NB4 (cell line): ENCODE data around the gene STARD3.

ENCODE experiments used
- DNase-seq: peaks from one replicate; pipeline ENCODE4 v3.0.0; 2010; ENCODE audit warnings: low read depth
- H3K4me3 ChIP-seq: one replicate; pipeline ENCODE4 v1.5.1; 2011; ENCODE audit warnings: mild to moderate bottlenecking, low read depth, low read length, moderate library complexity
- CTCF ChIP-seq: IDR thresholded peaks from one replicate; pipeline ENCODE4 v1.5.1; 2012; ENCODE audit warnings: low read depth, low read length
- MYC ChIP-seq: IDR thresholded peaks from 2 replicates; pipeline ENCODE4 v1.6.1; 2011; ENCODE audit warnings: low read depth, low read length
- POLR2A ChIP-seq: IDR thresholded peaks from 2 replicates; pipeline ENCODE4 v1.6.1; 2011; ENCODE audit warnings: mild to moderate bottlenecking; ENCODE audit not compliant: insufficient read length; ENCODE audit errors: extremely low read depth
- TF ChIP-seq, protein P1 (sequence below): IDR thresholded peaks from 2 replicates; pipeline ENCODE4 v1.6.1; 2011; ENCODE audit warnings: low read depth, low read length

Gene STARD3

DNA sequence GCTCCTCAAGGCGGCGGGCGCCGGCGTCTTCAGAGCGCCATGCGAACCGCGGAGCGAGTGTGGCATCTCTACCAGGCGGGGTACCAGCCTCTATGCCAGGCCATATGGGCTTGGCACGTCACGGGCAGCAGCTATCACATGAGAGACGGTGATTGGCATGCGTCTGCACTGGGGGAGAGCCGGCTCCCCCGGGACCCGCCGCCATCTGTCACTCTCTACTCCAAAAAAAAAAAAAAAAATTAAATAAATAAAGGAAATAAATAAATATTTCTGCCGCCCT lies 29.2 kb upstream of the STARD3 start, which contains the start of gene NEUROD2:
NEUROD2 (minus strand) TSS at position 70 of the 280 bp plus-strand sequence. CDS start 1,321 bp downstream, outside the sequence.
- H3K4me3 ChIP-seq = no peak within 1 kb of the TSS
- TF ChIP-seq POLR2A (no peak), CTCF (no peak), MYC (no peak)
- TF ChIP-seq, protein P1, sequence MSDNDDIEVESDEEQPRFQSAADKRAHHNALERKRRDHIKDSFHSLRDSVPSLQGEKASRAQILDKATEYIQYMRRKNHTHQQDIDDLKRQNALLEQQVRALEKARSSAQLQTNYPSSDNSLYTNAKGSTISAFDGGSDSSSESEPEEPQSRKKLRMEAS = no peak
- no peak for DNase-seq

DNA sequence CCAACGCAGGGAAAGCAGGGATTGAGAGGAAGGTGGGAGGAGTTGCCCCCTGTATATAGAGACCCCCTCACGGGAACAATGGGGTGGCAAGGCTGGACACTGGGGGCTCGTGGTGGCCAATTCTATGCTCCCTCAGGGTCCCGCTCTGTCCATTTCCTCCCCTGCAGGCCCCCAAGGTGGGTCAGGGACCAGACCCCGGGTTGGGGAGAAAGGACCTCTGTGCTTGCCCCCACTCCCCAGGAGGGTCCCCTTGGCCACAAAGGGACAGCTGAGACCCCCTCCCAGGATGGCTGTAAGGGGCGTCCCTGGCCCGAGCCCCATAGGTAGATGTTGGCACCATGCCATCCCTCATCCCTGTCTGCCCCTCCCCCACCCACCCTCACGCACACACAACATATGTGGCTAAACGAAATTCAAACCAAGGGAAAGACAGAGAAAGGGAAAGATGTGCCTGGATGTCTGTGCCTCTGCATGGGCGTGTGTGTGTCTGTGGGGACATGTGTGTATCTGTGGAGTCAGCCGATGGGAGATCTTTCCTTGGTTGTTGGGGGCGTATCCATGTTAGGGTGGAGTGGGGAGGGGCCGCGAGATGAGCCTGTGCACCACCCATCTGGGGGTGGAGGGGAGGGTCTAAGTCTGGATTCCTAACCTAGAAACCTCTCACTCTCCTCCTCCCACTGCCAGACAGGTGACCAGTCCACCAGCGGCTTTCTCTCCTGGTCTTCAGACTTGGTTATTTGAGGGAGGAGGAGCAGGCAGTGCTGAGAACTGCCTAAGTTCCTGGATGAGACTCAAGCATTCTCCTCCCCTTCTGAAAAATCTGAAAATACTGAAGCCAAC lies 28.6 kb upstream of the STARD3 start:
- no peak overlapping the region for H3K4me3 ChIP-seq
- DNase-seq = no peak
- TF ChIP-seq POLR2A (no peak), MYC (no peak), CTCF (no peak)
- TF ChIP-seq, protein P1 = no peak

DNA sequence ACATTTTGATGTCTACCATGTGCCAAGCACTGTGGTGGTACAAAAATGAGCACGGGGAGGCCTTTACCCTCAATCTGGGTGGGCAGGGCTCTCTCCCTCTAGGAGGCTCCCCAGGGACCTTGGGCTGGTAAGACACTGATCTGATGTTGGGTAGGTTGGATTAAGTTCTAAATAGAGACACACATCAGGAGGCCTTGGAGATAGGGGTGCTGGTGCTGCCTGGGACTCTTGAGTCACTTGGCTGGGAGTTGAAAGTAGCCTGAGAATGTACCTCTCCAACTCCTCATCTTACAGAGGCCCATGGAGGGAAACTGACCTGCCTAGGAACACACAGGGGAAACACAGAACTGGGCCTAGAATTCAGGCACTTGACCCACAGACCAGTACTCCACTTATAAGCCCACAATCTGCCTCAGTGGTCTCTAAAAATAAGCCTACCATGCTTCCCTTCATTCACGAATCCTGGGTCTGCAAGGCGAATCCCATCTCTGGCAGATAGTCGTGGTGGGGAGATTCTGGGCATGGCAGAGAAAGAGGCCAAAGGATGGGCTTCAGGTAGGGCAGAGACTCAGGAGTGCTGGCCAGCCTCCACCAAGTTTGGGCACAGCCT lies 27.4 kb upstream of the STARD3 start:
- no peak overlapping the region for H3K4me3 ChIP-seq
- DNase-seq = no peak
- TF ChIP-seq, protein P1 = no peak
- TF ChIP-seq POLR2A = no peak
- no peak for TF ChIP-seq CTCF
- TF ChIP-seq MYC = no peak

- no peak for DNase-seq
- no peak for TF ChIP-seq MYC
- TF ChIP-seq, protein P1 = no peak
- TF ChIP-seq POLR2A = no peak
- no peak for TF ChIP-seq CTCF
- H3K4me3 ChIP-seq = no peak overlapping the region
Observed at GRCh38 chr17:39611401-39612112, 25.4 kb upstream of the STARD3 start.

DNA sequence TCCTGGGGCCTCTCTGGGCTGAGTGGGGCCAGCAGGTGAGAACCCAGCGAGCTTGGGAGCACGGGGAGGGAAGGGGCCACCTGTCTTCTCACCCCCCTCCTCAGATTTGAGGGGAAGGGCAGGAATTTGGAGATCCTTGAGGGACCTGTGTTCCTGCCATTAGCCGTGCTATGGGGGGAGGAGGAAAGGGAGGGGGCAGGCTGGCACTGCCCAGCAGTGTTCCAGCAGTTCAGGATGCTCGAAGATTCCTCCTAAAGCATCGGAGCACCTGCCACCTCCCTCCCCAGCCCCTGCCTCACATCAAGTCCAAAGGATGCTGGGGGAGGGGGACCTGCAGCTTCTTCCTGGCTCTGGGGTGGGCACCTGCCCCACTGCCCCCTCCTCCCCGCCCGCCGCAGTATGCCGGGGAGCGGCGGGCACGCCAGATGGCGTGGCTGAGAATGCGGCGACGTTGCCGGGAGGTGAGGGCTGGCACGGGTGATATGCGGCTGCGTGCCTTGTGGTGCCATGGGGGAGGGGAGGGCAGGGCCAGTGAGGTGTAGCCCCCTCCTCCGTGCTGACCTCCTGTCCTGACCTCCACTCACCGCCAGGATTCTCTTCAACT lies 24.6 kb upstream of the STARD3 start:
- no peak for DNase-seq

More for the DNA sequence above, 24.6 kb upstream of the STARD3 start:
- TF ChIP-seq POLR2A = no peak
- no peak for TF ChIP-seq CTCF
- no peak for TF ChIP-seq MYC
- TF ChIP-seq, protein P1 = no peak
- no peak overlapping the region for H3K4me3 ChIP-seq
